Measurements from ENCODE around the gene LYSET.
"Not testable (repeated sequence)": the region's sequence is repeated elsewhere in the genome, so short reads cannot be mapped to it uniquely, and the experiment has no call there.

Gene LYSET

GRCh38 chr14:93220509-93220908 lies 35.4 kb downstream of the LYSET start:
- H3K4me3 ChIP-seq (ENCODE audit: insufficient read depth, low read depth, low read length), result no peak overlapping the region
- no peak overlapping the region for H3K27ac ChIP-seq (ENCODE audit: insufficient read depth, low read depth, low read length, poor library complexity, severe bottlenecking)
- peaks cover 18% of the 10 kb centered on the region for H3K36me3 ChIP-seq (ENCODE audit: control insufficient read depth, insufficient read depth, low read length)
- H3K4me1 ChIP-seq (ENCODE audit: control insufficient read depth, insufficient read depth, low read length), result no peaks in the 10 kb centered on the region
- no peaks in the 10 kb centered on the region for H3K9me3 ChIP-seq (ENCODE audit: control insufficient read depth, low read length)
- no peaks in the 10 kb centered on the region for H3K27me3 ChIP-seq (ENCODE audit: control insufficient read depth, insufficient read depth, low read length, poor library complexity, severe bottlenecking)

- WGBS, 2 experiments, result 94 to 97% methylated on average over 27 of the region's 27 CpGs
- Histone ChIP-seq H3K27me3 (ENCODE audit: control insufficient read depth, insufficient read depth, low read length, poor library complexity, severe bottlenecking) (no peaks in the 10 kb centered on the region), H3K36me3 (ENCODE audit: control insufficient read depth, insufficient read depth, low read length) (peaks cover 23% of the 10 kb centered on the region), H3K9me3 (ENCODE audit: control insufficient read depth, low read length) (no peaks in the 10 kb centered on the region), H3K4me3 (ENCODE audit: insufficient read depth, low read depth, low read length) (no peak overlapping the region), H3K4me1 (ENCODE audit: control insufficient read depth, insufficient read depth, low read length) (no peaks in the 10 kb centered on the region), H3K27ac (ENCODE audit: insufficient read depth, low read depth, low read length, poor library complexity, severe bottlenecking) (no peak overlapping the region)
Observed at GRCh38 chr14:93223565-93223964, 38.4 kb downstream of the LYSET start.

- Histone ChIP-seq H3K27me3 (ENCODE audit: control insufficient read depth, insufficient read depth, low read length, poor library complexity, severe bottlenecking) (no peaks in the 10 kb centered on the region), H3K4me1 (ENCODE audit: control insufficient read depth, insufficient read depth, low read length) (no peaks in the 10 kb centered on the region), H3K9me3 (ENCODE audit: control insufficient read depth, low read length) (no peaks in the 10 kb centered on the region), H3K27ac (ENCODE audit: insufficient read depth, low read depth, low read length, poor library complexity, severe bottlenecking) (no peak overlapping the region), H3K36me3 (ENCODE audit: control insufficient read depth, insufficient read depth, low read length) (peaks cover 18% of the 10 kb centered on the region), H3K4me3 (ENCODE audit: insufficient read depth, low read depth, low read length) (no peak overlapping the region)
- 96 to 97% methylated on average over 7 to 8 of the region's 8 CpGs for WGBS, 2 experiments
Observed at GRCh38 chr14:93228550-93228949, 43.4 kb downstream of the LYSET start.

- Histone ChIP-seq H3K36me3 (ENCODE audit: control insufficient read depth, insufficient read depth, low read length) (peaks cover 18% of the 10 kb centered on the region), H3K4me3 (ENCODE audit: insufficient read depth, low read depth, low read length) (no peak overlapping the region), H3K9me3 (ENCODE audit: control insufficient read depth, low read length) (no peaks in the 10 kb centered on the region), H3K4me1 (ENCODE audit: control insufficient read depth, insufficient read depth, low read length) (no peaks in the 10 kb centered on the region), H3K27ac (ENCODE audit: insufficient read depth, low read depth, low read length, poor library complexity, severe bottlenecking) (no peak overlapping the region), H3K27me3 (ENCODE audit: control insufficient read depth, insufficient read depth, low read length, poor library complexity, severe bottlenecking) (no peaks in the 10 kb centered on the region)
- 97% methylated on average over 16 of the region's 16 CpGs for WGBS, 2 experiments
Observed at GRCh38 chr14:93230539-93230938, 45.4 kb downstream of the LYSET start.

GRCh38 chr14:93231129-93231979 lies 46.2 kb downstream of the LYSET start:
- Histone ChIP-seq H3K9me3 (ENCODE audit: control insufficient read depth, low read length) (no peaks in the 10 kb centered on the region), H3K4me1 (ENCODE audit: control insufficient read depth, insufficient read depth, low read length) (no peaks in the 10 kb centered on the region), H3K4me3 (ENCODE audit: insufficient read depth, low read depth, low read length) (no peak overlapping the region), H3K36me3 (ENCODE audit: control insufficient read depth, insufficient read depth, low read length) (peaks cover 18% of the 10 kb centered on the region), H3K27me3 (ENCODE audit: control insufficient read depth, insufficient read depth, low read length, poor library complexity, severe bottlenecking) (no peaks in the 10 kb centered on the region), H3K27ac (ENCODE audit: insufficient read depth, low read depth, low read length, poor library complexity, severe bottlenecking) (no peak overlapping the region)
- WGBS, 2 experiments, result 94 to 95% methylated on average over 39 of the region's 39 CpGs

GRCh38 chr14:93232159-93232558 lies 47.0 kb downstream of the LYSET start:
- no peak overlapping the region for H3K27ac ChIP-seq (ENCODE audit: insufficient read depth, low read depth, low read length, poor library complexity, severe bottlenecking)
- no peaks in the 10 kb centered on the region for H3K27me3 ChIP-seq (ENCODE audit: control insufficient read depth, insufficient read depth, low read length, poor library complexity, severe bottlenecking)
- no peaks in the 10 kb centered on the region for H3K4me1 ChIP-seq (ENCODE audit: control insufficient read depth, insufficient read depth, low read length)
- no peak overlapping the region for H3K4me3 ChIP-seq (ENCODE audit: insufficient read depth, low read depth, low read length)
- 91 to 93% methylated on average over 17 of the region's 17 CpGs for WGBS, 2 experiments
- H3K36me3 ChIP-seq (ENCODE audit: control insufficient read depth, insufficient read depth, low read length), result peaks cover 13% of the 10 kb centered on the region
- H3K9me3 ChIP-seq (ENCODE audit: control insufficient read depth, low read length), result no peaks in the 10 kb centered on the region

- 90 to 95% methylated on average over 5 of the region's 5 CpGs for WGBS, 2 experiments
- not testable (repeated sequence) for H3K36me3 ChIP-seq (ENCODE audit: control insufficient read depth, insufficient read depth, low read length); H3K27ac ChIP-seq (ENCODE audit: insufficient read depth, low read depth, low read length, poor library complexity, severe bottlenecking); H3K4me1 ChIP-seq (ENCODE audit: control insufficient read depth, insufficient read depth, low read length); H3K4me3 ChIP-seq (ENCODE audit: insufficient read depth, low read depth, low read length); H3K9me3 ChIP-seq (ENCODE audit: control insufficient read depth, low read length); H3K27me3 ChIP-seq (ENCODE audit: control insufficient read depth, insufficient read depth, low read length, poor library complexity, severe bottlenecking)
Observed at GRCh38 chr14:93233078-93233477, 48.0 kb downstream of the LYSET start.

- no peak overlapping the region for H3K4me3 ChIP-seq (ENCODE audit: insufficient read depth, low read depth, low read length)
- no peaks in the 10 kb centered on the region for H3K4me1 ChIP-seq (ENCODE audit: control insufficient read depth, insufficient read depth, low read length)
- no peaks in the 10 kb centered on the region for H3K27me3 ChIP-seq (ENCODE audit: control insufficient read depth, insufficient read depth, low read length, poor library complexity, severe bottlenecking)
- H3K36me3 ChIP-seq (ENCODE audit: control insufficient read depth, insufficient read depth, low read length), result no peaks in the 10 kb centered on the region
- H3K9me3 ChIP-seq (ENCODE audit: control insufficient read depth, low read length), result no peaks in the 10 kb centered on the region
- H3K27ac ChIP-seq (ENCODE audit: insufficient read depth, low read depth, low read length, poor library complexity, severe bottlenecking), result no peak overlapping the region
- WGBS, 2 experiments, result 84 to 86% methylated on average over 10 of the region's 10 CpGs
Observed at GRCh38 chr14:93234798-93235197, 49.7 kb downstream of the LYSET start.
